IPS-18c (cell line): ENCODE data around the gene SLC7A6OS.
"Not testable (repeated sequence)": the region's sequence is repeated elsewhere in the genome, so short reads cannot be mapped to it uniquely, and the experiment has no call there.

Experiments used
- H3K4me3 ChIP-seq: 2 replicates; pipeline ENCODE4 v1.7.0; 2013; ENCODE audit warnings: low read depth, mild to moderate bottlenecking, low read length, moderate library complexity; ENCODE audit not compliant: insufficient read depth
- H3K9me3 ChIP-seq: one replicate; pipeline ENCODE4 v1.6.1; 2013; ENCODE audit warnings: mild to moderate bottlenecking, low read length, moderate library complexity; ENCODE audit not compliant: control insufficient read depth, insufficient read depth

SLC7A6OS gene

GRCh38 chr16:68313116-68313515 is 2.4 kb upstream of the SLC7A6OS start:
- no peaks in the 10 kb centered on the region for H3K9me3 ChIP-seq
- no peak overlapping the region for H3K4me3 ChIP-seq

GRCh38 chr16:68310437-68310773 is 341 bp downstream of the SLC7A6OS start:
- H3K4me3 ChIP-seq, result peak overlapping the region; percentile 92

GRCh38 chr16:68309799-68310198 is 947 bp downstream of the SLC7A6OS start:
- Histone ChIP-seq H3K4me3 (peak overlapping the region; percentile 92), H3K9me3 (no peaks in the 10 kb centered on the region)

More at GRCh38 chr16:68310437-68310773, 341 bp downstream of the SLC7A6OS start:
- no peaks in the 10 kb centered on the region for H3K9me3 ChIP-seq

- Histone ChIP-seq H3K4me3 (no peak overlapping the region), H3K9me3 (no peaks in the 10 kb centered on the region)
Measured at GRCh38 chr16:68306633-68307032, 4.1 kb downstream of the SLC7A6OS start.

GRCh38 chr16:68300734-68301459 is 9.8 kb downstream of the SLC7A6OS start:
- H3K4me3 ChIP-seq, result no peak overlapping the region
- H3K9me3 ChIP-seq, result peaks cover 4% of the 10 kb centered on the region

- no peak overlapping the region for H3K4me3 ChIP-seq
- H3K9me3 ChIP-seq, result peaks cover 4% of the 10 kb centered on the region
Measured at GRCh38 chr16:68299571-68300453, 10.9 kb downstream of the SLC7A6OS start.

- Histone ChIP-seq H3K9me3 (peaks cover 4% of the 10 kb centered on the region), H3K4me3 (no peak overlapping the region)
Measured at GRCh38 chr16:68298907-68299561, 11.7 kb downstream of the SLC7A6OS start.

- peaks cover 4% of the 10 kb centered on the region for H3K9me3 ChIP-seq
- no peak overlapping the region for H3K4me3 ChIP-seq
Measured at GRCh38 chr16:68298312-68298711, 12.4 kb downstream of the SLC7A6OS start.

- no peak overlapping the region for H3K4me3 ChIP-seq
Measured at GRCh38 chr16:68297908-68298307, 12.8 kb downstream of the SLC7A6OS start.

GRCh38 chr16:68296693-68297092 is 14.1 kb downstream of the SLC7A6OS start:
- no peak overlapping the region for H3K4me3 ChIP-seq
- peaks cover 4% of the 10 kb centered on the region for H3K9me3 ChIP-seq

More at GRCh38 chr16:68297908-68298307, 12.8 kb downstream of the SLC7A6OS start:
- peaks cover 4% of the 10 kb centered on the region for H3K9me3 ChIP-seq

- H3K4me3 ChIP-seq, result no peak overlapping the region
- peaks cover 4% of the 10 kb centered on the region for H3K9me3 ChIP-seq
Measured at GRCh38 chr16:68296291-68296690, 14.5 kb downstream of the SLC7A6OS start.

- Histone ChIP-seq H3K9me3 (no peaks in the 10 kb centered on the region), H3K4me3 (no peak overlapping the region)
Measured at GRCh38 chr16:68292425-68292824, 18.3 kb downstream of the SLC7A6OS start.

GRCh38 chr16:68291227-68291626 is 19.5 kb downstream of the SLC7A6OS start:
- H3K4me3 ChIP-seq, result no peak overlapping the region
- no peaks in the 10 kb centered on the region for H3K9me3 ChIP-seq

- Histone ChIP-seq H3K4me3 (no peak overlapping the region), H3K9me3 (no peaks in the 10 kb centered on the region)
Measured at GRCh38 chr16:68290450-68290849, 20.3 kb downstream of the SLC7A6OS start.

- no peak overlapping the region for H3K4me3 ChIP-seq
- no peaks in the 10 kb centered on the region for H3K9me3 ChIP-seq
Measured at GRCh38 chr16:68289621-68290329, 21.0 kb downstream of the SLC7A6OS start.

GRCh38 chr16:68289202-68289601 is 21.5 kb downstream of the SLC7A6OS start:
- Histone ChIP-seq H3K4me3 (no peak overlapping the region), H3K9me3 (no peaks in the 10 kb centered on the region)

- H3K4me3 ChIP-seq, H3K9me3 ChIP-seq: not testable (repeated sequence)
Measured at GRCh38 chr16:68288796-68289195, 21.9 kb downstream of the SLC7A6OS start.
